HCT116 (cell line): ENCODE measurements around the gene ANXA3.

Experiments
- CTCF ChIP-seq, 3 experiments: fragments of 200-600 bp in 1 of 3; sonication (generic) in 1 of 3; IDR thresholded peaks in 2 of 3; conservative IDR thresholded peaks in 1 of 3; 2 replicates each; pipeline ENCODE4 v1.5.1; 2012 to 2017; ENCODE audit warnings: low read depth in 2 of 3, low read length in 2 of 3, antibody characterized with exemption in 1 of 3, borderline replicate concordance in 1 of 3, control low read depth in 1 of 3, mild to moderate bottlenecking in 1 of 3, mixed read lengths in 1 of 3, mixed run types in 1 of 3, moderate library complexity in 1 of 3; ENCODE audit not compliant: insufficient read depth in 1 of 3
- POLR2AphosphoS5 ChIP-seq: IDR thresholded peaks from 2 replicates; pipeline ENCODE4 v1.6.1; 2011; ENCODE audit warnings: mild to moderate bottlenecking, low read depth, low read length, moderate library complexity

- TF ChIP-seq POLR2AphosphoS5 (peak; percentile 71), CTCF (IDR thresholded peaks at IDR 0.05 in 2 of 3, conservative IDR thresholded peaks at IDR 0.05 in 1 of 3; ENCODE audit: borderline replicate concordance in 1 of 3, insufficient read depth in 1 of 3, low read depth in 2 of 3, low read length in 2 of 3) (no peak)
Observed at GRCh38 chr4:78551420-78552351, at the start of gene ANXA3.
